Measurements from ENCODE around the gene LMO1.

The LMO1 gene

DNA sequence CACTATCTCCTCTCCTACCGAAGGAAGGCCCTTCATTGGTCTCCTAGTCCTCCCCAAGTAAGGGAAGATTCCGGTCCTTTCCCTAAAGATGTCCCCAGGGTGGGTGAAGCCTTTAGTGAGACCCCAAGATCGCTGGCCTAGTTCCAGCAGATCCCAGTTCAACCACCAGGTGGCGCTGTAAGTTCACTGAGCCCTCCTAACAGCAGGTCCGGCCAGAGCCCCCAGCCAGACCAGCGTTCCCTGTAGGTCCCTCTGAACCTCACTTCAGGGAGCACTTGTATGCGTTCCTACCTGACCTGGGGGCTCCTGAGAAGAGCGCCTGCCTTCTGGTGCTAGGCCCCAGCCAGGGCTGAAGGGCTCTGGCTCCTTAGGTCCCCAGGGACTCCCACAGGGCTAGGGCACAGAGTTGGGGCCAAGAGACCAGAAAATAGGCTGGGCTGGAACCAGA, 38.1 kb downstream of the LMO1 start:
- peak; percentile 28 for DNase-seq

GRCh38 chr11:8224711-8225110, 39.0 kb downstream of the LMO1 start:
- DNase-seq = no peak

GRCh38 chr11:8224161-8224591, 39.5 kb downstream of the LMO1 start:
- no peak for DNase-seq

DNA sequence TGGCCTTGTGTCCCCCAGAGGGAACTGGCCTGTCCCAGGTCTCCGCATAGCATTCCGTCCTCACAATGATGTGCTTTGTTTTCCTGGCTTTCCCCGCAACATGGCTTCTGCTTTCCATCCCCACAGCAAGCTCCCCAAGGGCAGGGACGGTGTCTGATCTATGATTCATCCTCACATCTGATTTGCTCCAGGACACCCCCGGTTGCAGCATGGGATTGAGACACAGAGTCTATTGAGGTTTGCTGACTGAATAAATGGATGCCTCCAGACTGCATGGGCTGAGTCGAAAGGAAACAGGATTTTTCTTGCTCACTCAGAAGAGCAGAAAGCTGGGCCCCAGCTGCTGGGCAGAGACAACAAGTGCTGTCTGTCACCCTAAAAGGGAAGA, 40.2 kb downstream of the LMO1 start:
- no peak for DNase-seq

DNA sequence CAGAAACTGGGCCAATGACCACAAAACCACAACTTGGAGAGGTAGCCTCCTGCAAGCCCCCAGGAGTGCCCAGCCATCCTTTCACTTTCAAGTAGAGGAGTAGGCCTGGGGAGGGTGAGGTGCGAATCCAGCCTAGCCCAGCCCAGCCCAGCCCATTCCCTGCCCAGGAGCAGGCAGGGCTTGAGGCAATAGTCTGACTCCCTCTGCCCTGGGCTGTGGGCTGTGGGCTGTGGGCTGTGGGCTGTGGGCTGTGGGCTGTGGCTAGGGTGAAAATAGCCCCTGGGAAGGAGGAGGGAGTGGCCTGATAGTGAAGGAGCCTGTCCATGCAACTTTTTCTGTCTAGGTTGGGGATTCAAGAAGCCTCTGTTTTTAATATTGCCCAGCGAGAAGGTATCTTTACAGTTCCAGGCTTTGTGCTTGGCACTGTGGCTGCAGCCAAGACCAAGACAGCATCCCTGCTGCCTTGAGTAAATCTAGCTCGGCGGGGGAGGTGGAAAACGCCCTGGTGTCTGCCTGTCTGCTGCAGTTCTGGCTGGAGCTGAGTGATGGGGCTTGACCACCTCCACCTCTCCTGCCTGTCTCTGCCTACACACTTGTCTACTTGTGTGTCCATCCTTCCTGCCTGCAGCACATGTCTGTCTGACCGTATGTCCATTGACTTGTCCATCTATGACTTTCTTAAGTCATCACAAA, 40.7 kb downstream of the LMO1 start:
- DNase-seq = no peak

DNA sequence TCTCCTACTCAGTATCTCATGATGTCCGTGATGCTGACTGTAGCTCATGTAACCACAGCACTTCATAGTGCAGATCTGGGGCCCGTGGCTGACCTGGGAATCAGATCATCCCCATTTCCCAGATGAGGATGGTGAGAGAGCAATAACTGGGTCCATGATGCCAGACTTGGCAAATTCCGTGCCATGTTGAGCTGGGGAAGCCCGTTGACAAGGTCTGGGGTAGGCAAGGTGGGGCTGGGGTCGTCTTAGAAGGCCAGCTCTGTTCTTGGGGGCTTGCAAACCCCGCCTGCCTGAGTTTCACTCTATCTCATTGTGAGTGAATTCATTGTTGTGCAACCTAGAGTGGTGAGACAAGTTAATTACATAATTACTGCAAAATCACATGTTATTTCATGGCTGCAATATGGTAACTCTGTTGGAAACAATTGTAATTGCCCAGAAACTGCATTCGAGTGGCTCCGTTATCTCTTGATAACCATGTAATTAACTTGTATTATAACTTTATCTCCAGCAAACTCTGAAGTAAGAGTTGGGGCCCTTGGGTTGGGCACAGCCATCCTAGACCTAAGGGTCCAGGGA, 41.7 kb downstream of the LMO1 start:
- no peak for DNase-seq

DNA sequence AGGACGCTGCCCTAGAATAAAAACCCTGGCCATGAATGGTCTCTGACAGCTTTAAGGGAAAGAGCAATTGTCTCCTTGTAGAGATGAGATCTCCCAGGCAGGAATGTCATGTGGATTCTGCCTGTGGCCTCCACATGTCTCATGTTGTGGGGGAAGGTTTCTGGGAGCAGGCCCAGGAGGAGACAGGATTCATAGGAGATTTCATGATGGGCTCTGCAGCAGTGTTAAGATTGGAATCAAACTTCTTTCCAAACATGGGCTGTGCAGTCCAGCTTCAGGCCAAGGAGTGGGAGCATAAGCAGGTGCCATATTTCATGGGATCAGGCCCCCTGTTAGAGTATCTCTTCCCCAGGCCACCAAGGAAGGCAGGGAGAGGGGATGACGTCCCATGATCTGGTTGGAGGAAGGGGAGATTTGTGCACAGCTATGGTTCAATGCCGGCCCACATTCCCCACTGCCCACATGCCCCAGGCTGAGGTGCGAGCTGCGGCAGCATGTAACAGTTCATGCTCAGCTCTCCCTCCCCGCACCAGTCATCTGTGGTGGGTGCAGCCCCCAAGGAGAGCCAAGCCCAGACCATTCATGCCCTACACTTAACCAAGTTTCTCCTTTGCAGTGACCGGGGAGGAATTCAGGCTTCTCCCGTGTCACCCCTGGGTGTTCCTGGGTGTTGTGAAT, 42.5 kb downstream of the LMO1 start:
- DNase-seq = no peak

DNA sequence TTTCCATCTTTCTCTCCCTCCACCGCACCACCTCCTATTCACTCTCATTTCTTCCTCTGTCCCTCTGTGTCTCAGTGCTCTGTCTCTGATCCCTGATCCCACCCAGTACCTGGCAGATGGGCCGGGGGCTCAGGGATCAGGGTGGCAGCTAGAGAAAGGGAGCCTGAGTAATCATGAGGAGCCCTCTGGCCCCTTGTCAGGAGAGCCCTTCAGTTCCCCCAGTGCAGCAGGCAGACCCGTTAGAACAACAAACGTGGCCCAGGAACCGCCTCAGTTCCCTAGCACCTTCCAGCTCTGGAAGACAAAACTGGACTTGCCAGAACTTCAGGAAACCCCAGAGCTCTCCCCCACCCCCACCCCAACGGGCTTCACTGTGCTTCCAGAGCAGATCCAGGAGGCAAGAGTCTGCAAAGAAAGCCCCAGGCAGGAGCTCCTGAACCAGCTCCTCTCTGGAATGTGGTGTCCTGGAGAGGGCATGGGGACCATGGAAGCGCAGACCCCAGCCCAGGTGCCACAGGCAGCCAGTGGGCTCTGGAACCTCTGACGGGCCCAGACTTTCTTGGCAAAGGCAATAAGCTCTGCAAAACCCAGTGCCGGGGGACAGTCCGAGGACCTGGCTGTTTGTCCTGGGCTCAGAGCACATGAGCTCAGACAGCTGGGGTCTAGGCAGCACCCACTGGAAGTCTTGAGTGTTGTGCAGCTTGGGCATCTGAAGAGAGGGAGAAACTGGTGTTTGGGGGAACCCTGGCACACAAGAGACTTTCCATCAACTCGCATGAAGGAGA, 43.2 kb downstream of the LMO1 start:
- DNase-seq = no peak

GRCh38 chr11:8219257-8220021, 44.2 kb downstream of the LMO1 start:
- peak; percentile 35 for DNase-seq

DNA sequence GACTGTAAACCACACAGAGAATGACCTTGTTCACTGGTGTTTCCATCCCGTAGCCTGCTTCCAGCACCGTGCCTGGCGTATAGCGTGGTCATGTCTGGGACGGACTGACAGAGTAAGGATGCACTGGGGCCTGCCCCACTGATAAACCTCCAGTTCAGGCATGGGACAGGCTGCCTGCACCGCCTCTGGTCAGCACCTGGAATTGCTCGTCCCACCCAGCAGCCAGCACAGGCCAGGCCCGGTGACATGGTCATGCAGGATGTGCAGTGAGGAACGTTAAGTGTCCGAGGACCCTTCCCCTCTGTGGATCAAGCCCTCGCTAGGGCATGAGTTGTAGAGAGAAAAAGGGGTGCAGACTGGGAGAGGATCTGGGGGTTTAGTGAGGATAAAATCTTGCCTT, 44.8 kb downstream of the LMO1 start:
- no peak for DNase-seq

DNA sequence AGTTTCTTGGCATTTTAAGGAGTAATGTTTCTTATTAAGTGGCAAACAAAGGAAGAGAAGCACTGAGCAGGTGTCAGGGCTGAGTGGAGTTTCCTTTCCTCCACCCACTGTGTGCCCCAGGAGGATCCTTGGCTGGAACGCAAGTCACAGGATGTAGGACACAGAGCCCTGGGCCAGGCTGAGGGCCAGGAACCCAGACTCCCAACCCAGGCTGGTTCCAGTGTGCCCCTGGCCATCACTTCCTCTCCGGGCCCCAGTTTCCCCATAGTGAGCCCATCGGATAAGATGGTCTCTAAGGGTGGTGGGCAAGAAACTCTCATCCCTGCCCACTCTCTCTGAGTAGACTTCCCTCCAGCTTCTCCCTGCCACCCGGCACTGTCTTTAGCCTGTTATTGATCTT, 45.3 kb downstream of the LMO1 start:
- no peak for DNase-seq

DNA sequence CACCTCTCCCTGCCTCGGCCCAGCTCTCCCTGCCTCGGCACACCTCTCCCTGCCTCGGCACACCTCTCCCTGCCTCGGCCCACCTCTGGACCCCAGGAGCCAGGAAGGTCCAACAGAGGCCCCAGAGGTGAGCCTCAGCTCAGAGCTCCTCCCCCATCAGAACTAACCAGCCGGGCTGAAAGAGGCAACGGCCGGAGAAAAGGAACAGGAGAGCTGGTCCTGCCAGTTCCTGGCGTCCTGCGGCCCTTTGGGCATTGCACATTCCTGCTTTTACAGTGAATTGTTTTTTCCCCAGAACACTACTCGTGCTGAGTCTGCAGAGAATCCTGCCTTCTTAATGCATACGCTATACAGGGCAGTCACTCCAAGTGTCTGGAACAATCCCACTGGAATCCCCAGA, 45.8 kb downstream of the LMO1 start:
- no peak for DNase-seq

DNA sequence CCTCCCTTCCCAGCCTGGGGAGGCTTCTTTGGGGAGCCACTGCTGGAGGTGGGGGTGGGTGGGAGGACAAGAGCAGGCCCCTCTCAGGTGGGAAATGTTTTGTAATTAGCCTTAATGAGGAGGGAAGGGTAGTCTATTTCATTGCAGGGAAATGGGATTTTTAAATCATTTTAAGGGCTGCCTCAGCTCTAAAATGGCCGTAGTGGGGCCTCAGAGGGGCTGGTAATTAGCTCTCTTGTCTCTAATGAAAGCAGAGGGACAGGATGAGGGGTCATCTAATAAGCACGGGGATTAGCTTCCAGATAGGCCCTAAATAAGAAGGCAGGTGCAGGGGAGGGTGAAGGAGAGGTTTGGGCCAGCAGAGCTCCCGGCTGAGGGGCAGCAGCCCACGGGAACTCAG, 46.5 kb downstream of the LMO1 start:
- DNase-seq = no peak

GRCh38 chr11:8213376-8213775, 50.3 kb downstream of the LMO1 start:
- DNase-seq = no peak

DNA sequence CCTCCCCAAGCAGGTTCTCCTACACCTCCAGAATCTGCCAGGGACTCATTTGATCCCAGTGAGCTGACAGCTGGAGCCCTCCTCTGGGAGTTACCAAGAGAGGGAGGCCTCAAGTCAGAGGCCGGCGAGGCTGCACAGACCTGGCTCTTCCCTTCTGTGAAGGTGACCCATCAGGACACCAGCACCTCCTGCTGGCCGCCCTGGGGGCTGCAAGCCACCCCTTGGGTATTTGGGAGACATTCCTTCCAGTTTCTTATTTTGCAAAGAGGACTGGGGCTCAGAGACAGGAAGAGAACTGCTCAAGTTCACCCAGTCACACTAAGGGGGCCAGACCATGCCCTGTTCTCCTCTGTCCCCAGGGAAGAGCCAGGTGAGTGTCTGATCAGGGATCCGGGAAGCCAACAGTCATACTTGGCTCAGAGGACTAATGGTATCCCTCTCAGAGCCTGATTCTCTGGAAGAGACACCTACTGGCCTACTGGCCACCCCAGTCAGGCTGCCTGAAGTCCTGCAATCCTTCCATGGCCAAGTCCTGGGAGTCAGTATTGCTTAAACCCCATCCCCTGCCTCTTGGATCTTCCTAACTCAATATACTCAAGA, 54.4 kb downstream of the LMO1 start:
- DNase-seq = no peak

GRCh38 chr11:8207080-8208000, 56.3 kb downstream of the LMO1 start:
- no peak for DNase-seq

GRCh38 chr11:8206251-8207079, 57.2 kb downstream of the LMO1 start:
- DNase-seq = no peak

- no peak for DNase-seq
Observed at GRCh38 chr11:8205566-8205965, 58.1 kb downstream of the LMO1 start.

- no peak for DNase-seq
Observed at GRCh38 chr11:8204596-8204995, 59.1 kb downstream of the LMO1 start.

DNA sequence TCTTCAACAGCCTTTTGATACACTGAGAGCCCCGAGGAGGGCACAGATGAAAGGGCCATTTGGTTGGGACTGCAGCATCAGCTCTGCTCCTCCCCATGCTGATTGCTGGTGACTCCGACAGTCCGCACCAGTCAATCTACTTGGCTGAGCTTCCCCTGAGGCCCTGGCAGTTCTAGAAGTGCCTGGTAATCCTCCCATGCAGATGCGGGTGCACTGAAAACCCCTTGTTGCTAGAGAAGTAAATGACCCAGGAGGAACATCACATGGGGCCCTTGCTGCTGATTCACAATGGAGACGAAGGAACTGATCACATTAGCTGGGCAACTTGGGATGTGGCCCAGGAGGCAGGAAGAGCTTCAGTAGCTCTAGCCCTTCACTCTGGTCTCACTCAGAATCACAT, 59.7 kb downstream of the LMO1 start:
- DNase-seq = no peak

DNA sequence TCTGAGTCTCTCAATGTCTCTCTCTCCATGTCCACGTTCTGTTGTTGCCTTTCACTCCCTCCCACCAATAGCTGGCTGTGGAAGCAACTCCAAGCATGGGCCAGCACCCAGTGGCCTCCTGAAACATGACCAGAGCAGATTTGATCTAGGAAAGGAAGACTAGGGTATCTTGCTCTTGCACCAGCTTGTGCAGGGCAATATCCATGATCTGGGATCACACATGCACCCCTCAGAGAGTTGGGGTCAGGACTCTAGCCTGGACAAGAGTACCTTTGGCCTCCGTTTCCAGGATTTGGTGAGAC, 60.3 kb downstream of the LMO1 start:
- no peak for DNase-seq

Measured in HCEC 1CT (cell line).